ENCODE data around the gene INSR.

The INSR gene

GRCh38 chr19:7098701-7099596, 195.3 kb downstream of the INSR start:
- CTCF ChIA-PET, result interaction anchor here (0.6 to 5.1 kb wide), 8 partner anchors 11 to 1060 kb away, joined by 3 to 70 read pairs (median 3); no protein-coding TSS in a partner anchor
- TF ChIP-seq SP7 (tag by site-specific recombination; IDR thresholded peaks at IDR 0.05) (peak; percentile 69), ZEB2 (tag by site-specific recombination; IDR thresholded peaks at IDR 0.05) (peak; percentile 90), ZBTB7A (tag by site-specific recombination; IDR thresholded peaks at IDR 0.05; ENCODE audit: low read depth) (peak; percentile 54; the same call in 1 of the 2 replicates), BCL11B (tag by site-specific recombination; IDR thresholded peaks at IDR 0.05; ENCODE audit: low read depth) (peak; percentile 70; the same call in 1 of the 2 replicates), ZNF146 (tag by site-specific recombination; IDR thresholded peaks at IDR 0.05) (peak; percentile 46; the same call in 1 of the 2 replicates), ZFHX2 (tag by site-specific recombination; conservative IDR thresholded peaks at IDR 0.05) (peak; percentile 94), ZSCAN5A (tag by site-specific recombination; IDR thresholded peaks at IDR 0.05) (0 out of 2 replicates have a peak, but pooled peaks have one; percentile 55), SP3 (tag by site-specific recombination; IDR thresholded peaks at IDR 0.05) (peak; percentile 81), ZNF280C (tag by site-specific recombination; IDR thresholded peaks at IDR 0.05) (no peak), KLF7 (tag by site-specific recombination; IDR thresholded peaks at IDR 0.05; ENCODE audit: borderline replicate concordance) (peak; percentile 57; the same call in 1 of the 2 replicates), WT1 (tag by site-specific recombination; IDR thresholded peaks at IDR 0.05) (peak; percentile 84), ZNF610 (tag by site-specific recombination; IDR thresholded peaks at IDR 0.05; ENCODE audit: borderline replicate concordance) (no peak), GLIS1 (tag by site-specific recombination; IDR thresholded peaks at IDR 0.05) (peak; percentile 79), ZNF341 (tag by site-specific recombination; IDR thresholded peaks at IDR 0.05; ENCODE audit: low read depth) (peak; percentile 96), ZFP69B (tag by site-specific recombination; IDR thresholded peaks at IDR 0.05) (peak; percentile 59; the same call in 1 of the 2 replicates), GLI4 (tag by site-specific recombination; IDR thresholded peaks at IDR 0.05) (0 out of 2 replicates have a peak, but pooled peaks have one; percentile 48), ZBTB20 (tag by site-specific recombination; IDR thresholded peaks at IDR 0.05) (peak; percentile 55), ZNF366 (tag by site-specific recombination; conservative IDR thresholded peaks at IDR 0.05) (peak; percentile 79), ZNF335 (tag by site-specific recombination; conservative IDR thresholded peaks at IDR 0.05) (peak; percentile 93), ZNF76 (tag by site-specific recombination; IDR thresholded peaks at IDR 0.05; ENCODE audit: borderline replicate concordance, low read depth) (peak; percentile 74; the same call in 1 of the 2 replicates), ZNF221 (tag by site-specific recombination; IDR thresholded peaks at IDR 0.05; ENCODE audit: borderline replicate concordance) (no peak)
- TF ChIP-seq, protein P1, sequence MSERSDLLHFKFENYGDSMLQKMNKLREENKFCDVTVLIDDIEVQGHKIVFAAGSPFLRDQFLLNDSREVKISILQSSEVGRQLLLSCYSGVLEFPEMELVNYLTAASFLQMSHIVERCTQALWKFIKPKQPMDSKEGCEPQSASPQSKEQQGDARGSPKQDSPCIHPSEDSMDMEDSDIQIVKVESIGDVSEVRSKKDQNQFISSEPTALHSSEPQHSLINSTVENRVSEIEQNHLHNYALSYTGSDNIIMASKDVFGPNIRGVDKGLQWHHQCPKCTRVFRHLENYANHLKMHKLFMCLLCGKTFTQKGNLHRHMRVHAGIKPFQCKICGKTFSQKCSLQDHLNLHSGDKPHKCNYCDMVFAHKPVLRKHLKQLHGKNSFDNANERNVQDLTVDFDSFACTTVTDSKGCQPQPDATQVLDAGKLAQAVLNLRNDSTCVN (tag by site-specific recombination; optimal IDR thresholded peaks at IDR 0.05), result peak; percentile 53
- TF ChIP-seq, protein P2, sequence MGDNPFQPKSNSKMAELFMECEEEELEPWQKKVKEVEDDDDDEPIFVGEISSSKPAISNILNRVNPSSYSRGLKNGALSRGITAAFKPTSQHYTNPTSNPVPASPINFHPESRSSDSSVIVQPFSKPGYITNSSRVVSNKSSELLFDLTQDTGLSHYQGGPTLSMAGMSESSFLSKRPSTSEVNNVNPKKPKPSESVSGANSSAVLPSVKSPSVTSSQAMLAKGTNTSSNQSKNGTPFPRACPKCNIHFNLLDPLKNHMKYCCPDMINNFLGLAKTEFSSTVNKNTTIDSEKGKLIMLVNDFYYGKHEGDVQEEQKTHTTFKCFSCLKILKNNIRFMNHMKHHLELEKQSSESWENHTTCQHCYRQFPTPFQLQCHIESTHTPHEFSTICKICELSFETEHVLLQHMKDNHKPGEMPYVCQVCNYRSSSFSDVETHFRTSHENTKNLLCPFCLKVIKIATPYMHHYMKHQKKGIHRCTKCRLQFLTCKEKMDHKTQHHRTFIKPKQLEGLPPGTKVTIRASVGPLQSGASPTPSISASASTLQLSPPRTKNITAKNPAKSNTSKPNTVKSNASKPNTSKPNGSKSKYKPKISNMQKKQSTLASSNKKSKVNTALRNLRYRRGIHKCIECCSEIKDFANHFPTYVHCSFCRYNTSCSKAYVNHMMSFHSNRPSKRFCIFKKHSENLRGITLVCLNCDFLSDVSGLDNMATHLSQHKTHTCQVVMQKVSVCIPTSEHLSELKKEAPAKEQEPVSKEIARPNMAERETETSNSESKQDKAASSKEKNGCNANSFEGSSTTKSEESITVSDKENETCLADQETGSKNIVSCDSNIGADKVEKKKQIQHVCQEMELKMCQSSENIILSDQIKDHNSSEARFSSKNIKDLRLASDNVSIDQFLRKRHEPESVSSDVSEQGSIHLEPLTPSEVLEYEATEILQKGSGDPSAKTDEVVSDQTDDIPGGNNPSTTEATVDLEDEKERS (tag by site-specific recombination; IDR thresholded peaks at IDR 0.05), result 0 out of 2 replicates have a peak, but pooled peaks have one; percentile 50
- TF ChIP-seq, protein P3, sequence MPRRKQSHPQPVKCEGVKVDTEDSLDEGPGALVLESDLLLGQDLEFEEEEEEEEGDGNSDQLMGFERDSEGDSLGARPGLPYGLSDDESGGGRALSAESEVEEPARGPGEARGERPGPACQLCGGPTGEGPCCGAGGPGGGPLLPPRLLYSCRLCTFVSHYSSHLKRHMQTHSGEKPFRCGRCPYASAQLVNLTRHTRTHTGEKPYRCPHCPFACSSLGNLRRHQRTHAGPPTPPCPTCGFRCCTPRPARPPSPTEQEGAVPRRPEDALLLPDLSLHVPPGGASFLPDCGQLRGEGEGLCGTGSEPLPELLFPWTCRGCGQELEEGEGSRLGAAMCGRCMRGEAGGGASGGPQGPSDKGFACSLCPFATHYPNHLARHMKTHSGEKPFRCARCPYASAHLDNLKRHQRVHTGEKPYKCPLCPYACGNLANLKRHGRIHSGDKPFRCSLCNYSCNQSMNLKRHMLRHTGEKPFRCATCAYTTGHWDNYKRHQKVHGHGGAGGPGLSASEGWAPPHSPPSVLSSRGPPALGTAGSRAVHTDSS (tag by site-specific recombination; IDR thresholded peaks at IDR 0.05), result no peak
- TF ChIP-seq, protein P4, sequence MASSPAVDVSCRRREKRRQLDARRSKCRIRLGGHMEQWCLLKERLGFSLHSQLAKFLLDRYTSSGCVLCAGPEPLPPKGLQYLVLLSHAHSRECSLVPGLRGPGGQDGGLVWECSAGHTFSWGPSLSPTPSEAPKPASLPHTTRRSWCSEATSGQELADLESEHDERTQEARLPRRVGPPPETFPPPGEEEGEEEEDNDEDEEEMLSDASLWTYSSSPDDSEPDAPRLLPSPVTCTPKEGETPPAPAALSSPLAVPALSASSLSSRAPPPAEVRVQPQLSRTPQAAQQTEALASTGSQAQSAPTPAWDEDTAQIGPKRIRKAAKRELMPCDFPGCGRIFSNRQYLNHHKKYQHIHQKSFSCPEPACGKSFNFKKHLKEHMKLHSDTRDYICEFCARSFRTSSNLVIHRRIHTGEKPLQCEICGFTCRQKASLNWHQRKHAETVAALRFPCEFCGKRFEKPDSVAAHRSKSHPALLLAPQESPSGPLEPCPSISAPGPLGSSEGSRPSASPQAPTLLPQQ (tag by site-specific recombination; IDR thresholded peaks at IDR 0.05), result peak; percentile 86

More at GRCh38 chr19:7098701-7099596, 195.3 kb downstream of the INSR start:
- Histone ChIP-seq H3K27ac (ENCODE audit: extremely low read depth, low read depth, low read length) (peak overlapping the region; percentile 89), H3K36me3 (ENCODE audit: control insufficient read depth in 2 of 2, insufficient read depth in 1 of 2, low read length in 2 of 2) (no peaks in the 10 kb centered on the region), H3K9me3 (ENCODE audit: control insufficient read depth, insufficient read depth, low read depth, low read length) (no peaks in the 10 kb centered on the region), H3K4me1 (ENCODE audit: control insufficient read depth, insufficient read depth, low read length) (no peaks in the 10 kb centered on the region), H3K4me3 (ENCODE audit: low read depth, low read length) (peak overlapping the region; percentile 51)
- POLR2A ChIA-PET, result interaction anchor here (0.6 to 1.9 kb wide), 25 partner anchors 11 to 822 kb away, joined by 3 to 30 read pairs (median 4); partner anchors contain the start of genes INSR, MBD3L5 and ZNF557
